GM12891 (cell line): Measurements from ENCODE around the gene ERVV-1.

Experiments used
- POLR2A ChIP-seq: IDR thresholded peaks from 2 replicates; pipeline ENCODE4 v1.6.1; 2011; ENCODE audit warnings: low read depth, low read length, control low read depth
- POLR2AphosphoS5 ChIP-seq: IDR thresholded peaks from 2 replicates; pipeline ENCODE4 v1.6.1; 2011; ENCODE audit warnings: low read depth, low read length, control low read depth
- SPI1 ChIP-seq: IDR thresholded peaks from 2 replicates; pipeline ENCODE4 v1.6.1; 2011; ENCODE audit warnings: low read depth, low read length, control low read depth
- TAF1 ChIP-seq: IDR thresholded peaks from 2 replicates; pipeline ENCODE4 v1.6.1; 2011; ENCODE audit warnings: low read depth, low read length, control low read depth

DNA sequence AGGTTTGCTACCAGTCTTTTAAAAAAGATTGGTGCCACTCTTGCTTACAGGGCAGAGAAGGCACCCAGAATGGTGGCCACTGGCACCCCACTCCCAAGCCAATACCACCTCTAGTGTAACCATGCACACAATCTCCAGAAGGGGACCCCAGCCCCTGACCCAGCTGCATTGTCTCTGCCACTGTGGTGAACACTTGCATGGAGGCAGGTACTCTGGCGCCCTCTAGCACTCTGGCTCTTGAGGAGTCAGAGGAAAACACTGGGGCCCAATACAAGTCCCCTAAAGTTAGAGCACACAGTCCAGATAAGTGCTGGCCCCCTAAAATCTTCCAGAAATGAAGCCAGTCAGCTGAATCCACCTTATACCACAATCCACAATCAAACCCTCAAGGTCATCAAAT, 6.0 kb downstream of the ERVV-1 start:
- no peak for TF ChIP-seq POLR2A
- TF ChIP-seq SPI1: no peak
- TF ChIP-seq POLR2AphosphoS5: no peak
- TF ChIP-seq TAF1: no peak
